Body of pancreas (tissue), 4 donors: ENCODE measurements around the gene SLC6A9. TPM values are rescaled to one million over a fixed set of nuclear protein-coding genes. Genes with fewer than 3 reads are reported as not detected.

Source experiments
- ATAC-seq: fragments of 150-250 bp; one replicate; pipeline ENCODE4 v1.9.1; 2016
- DNase-seq, 4 donors: peaks; one replicate each; pipeline ENCODE4 v3.0.0-alpha.2; 2019
- H3K27ac ChIP-seq, 4 donors: fragments of 200-600 bp; sonication (generic); 1 replicate in 3 of 4; 2 replicates in 1 of 4; pipeline versions ENCODE4 v1.5.1 to v1.6.1; 2016 to 2019; ENCODE audit warnings: mild to moderate bottlenecking in 1 of 4, mixed read lengths in 1 of 4, moderate library complexity in 1 of 4
- H3K27me3 ChIP-seq, 2 donors: fragments of 200-600 bp; sonication (generic); one replicate each; pipeline ENCODE4 v1.6.0; 2016; ENCODE audit warnings: mild to moderate bottlenecking in 1 of 2
- H3K36me3 ChIP-seq, 2 donors: fragments of 200-600 bp; sonication (generic); replicated peaks in 1 of 2; 2 replicates each; pipeline ENCODE4 v1.5.1; 2016; ENCODE audit warnings: low read depth in 2 of 2; ENCODE audit not compliant: insufficient read depth in 1 of 2
- H3K4me1 ChIP-seq: fragments of 200-600 bp; sonication (generic); one replicate; pipeline ENCODE4 v1.6.0; 2016
- H3K4me3 ChIP-seq, 2 donors: fragments of 200-600 bp; sonication (generic); 1 replicate in 1 of 2; 2 replicates in 1 of 2; pipeline ENCODE4 v1.5.1; 2016 to 2019
- H3K9me3 ChIP-seq, 3 donors: fragments of 200-600 bp; sonication (generic); 1 replicate in 2 of 3; 2 replicates in 1 of 3; pipeline ENCODE4 v1.5.1; 2016
- CTCF ChIP-seq, 7 experiments: fragments of 450-650 bp in 4 of 7; fragments of 200-600 bp in 3 of 7; sonication (generic) in 3 of 7; IDR thresholded peaks; one replicate each; pipeline ENCODE4 v1.5.1; 2016 to 2019; ENCODE audit warnings: antibody characterized with exemption in 7 of 7
- POLR2A ChIP-seq, 3 donors: fragments of 450-650 bp; IDR thresholded peaks; one replicate each; pipeline ENCODE4 v1.6.1; 2016; ENCODE audit warnings: antibody characterized with exemption in 3 of 3, mild to moderate bottlenecking in 2 of 3
- WGBS, 2 donors: methylation state at CpG; one replicate each; pipeline ENCODE4 v1.1.5; 2017; 5-methylcytosine and 5-hydroxymethylcytosine counted together
- intact Hi-C: fragments of 100-400 bp; cut with DNase I; formaldehyde crosslinking; loops from one replicate; pipeline ENCODE4 v1.15.1; 2023
- total RNA-seq, 2 donors: library from RNA; depleted of rRNA; stranded (reverse); fragments of >200 nt; gene quantifications; one replicate each; pipeline ENCODE4 v1.1.0, GENCODE V29; 2016

Gene SLC6A9
- total RNA-seq, 2 donors from 2014 or later = 2.3 to 4.6 TPM

DNA sequence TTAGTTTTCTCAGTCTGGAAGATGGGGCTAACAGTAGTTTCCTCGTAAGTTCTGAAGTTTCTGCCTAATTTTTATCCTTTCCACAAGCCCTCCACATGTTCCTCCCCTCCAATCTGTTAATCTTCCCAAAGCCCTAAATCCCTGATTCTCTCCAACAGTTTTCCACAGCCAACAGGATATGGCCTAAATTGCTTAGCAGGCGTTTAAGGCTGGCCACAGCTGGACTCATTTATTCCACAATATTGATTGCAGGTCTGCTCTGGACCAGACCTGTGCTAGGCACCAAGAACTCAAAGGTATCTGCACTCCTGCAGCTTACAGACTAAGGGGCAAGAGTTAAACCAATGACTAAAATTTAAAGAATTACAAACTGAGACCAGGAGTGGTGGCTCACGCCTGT lies 3.9 kb downstream of the SLC6A9 start:
- H3K4me3 ChIP-seq = no peak overlapping the region
- intact Hi-C loops = no loop called here
- no peak for DNase-seq
- no peaks in the 10 kb centered on the region for H3K36me3 ChIP-seq
- H3K27ac ChIP-seq = no peak overlapping the region
- no peaks in the 10 kb centered on the region for H3K27me3 ChIP-seq
- no peak for TF ChIP-seq POLR2A (IDR thresholded peaks at IDR 0.05)
- TF ChIP-seq CTCF (IDR thresholded peaks at IDR 0.05) = no peak
- H3K9me3 ChIP-seq = no peaks in the 10 kb centered on the region
- no peak for ATAC-seq
- 88% methylated on average over 3 of the region's 3 CpGs for WGBS, 2 donors
- H3K4me1 ChIP-seq = peaks cover 19% of the 10 kb centered on the region

GRCh38 chr1:44025816-44026215 lies 5.4 kb downstream of the SLC6A9 start:
- peaks cover 9% of the 10 kb centered on the region for H3K4me1 ChIP-seq
- intact Hi-C loops = no loop called here
- TF ChIP-seq POLR2A (IDR thresholded peaks at IDR 0.05) (no peak), CTCF (IDR thresholded peaks at IDR 0.05) (no peak)
- no peak overlapping the region for H3K4me3 ChIP-seq
- no peak overlapping the region for H3K27ac ChIP-seq
- DNase-seq = peak in 1 of 4 donors; percentile 8
- no peaks in the 10 kb centered on the region for H3K9me3 ChIP-seq
- H3K27me3 ChIP-seq = no peaks in the 10 kb centered on the region
- no peaks in the 10 kb centered on the region for H3K36me3 ChIP-seq
- ATAC-seq = no peak
- WGBS, 2 donors = 75 to 85% methylated on average over 3 of the region's 3 CpGs

- peak in 1 of 4 donors; percentile 1 for DNase-seq
- no peak for TF ChIP-seq CTCF (IDR thresholded peaks at IDR 0.05)
- H3K4me1 ChIP-seq = peaks cover 9% of the 10 kb centered on the region
- intact Hi-C loops = no loop called here
- no peaks in the 10 kb centered on the region for H3K9me3 ChIP-seq
- H3K36me3 ChIP-seq = no peaks in the 10 kb centered on the region
- no peak for ATAC-seq
- H3K27ac ChIP-seq = no peak overlapping the region
- H3K4me3 ChIP-seq = no peak overlapping the region
- no peaks in the 10 kb centered on the region for H3K27me3 ChIP-seq
- WGBS, 2 donors = 83 to 88% methylated on average over 12 to 13 of the region's 13 CpGs
Measured at GRCh38 chr1:44024903-44025525, 6.2 kb downstream of the SLC6A9 start.

GRCh38 chr1:44024031-44024902 lies 7.0 kb downstream of the SLC6A9 start:
- DNase-seq = peak in 1 of 4 donors; percentile 5
- Histone ChIP-seq H3K27me3 (no peaks in the 10 kb centered on the region), H3K4me1 (peaks cover 5% of the 10 kb centered on the region), H3K4me3 (no peak overlapping the region), H3K9me3 (no peaks in the 10 kb centered on the region), H3K36me3 (no peaks in the 10 kb centered on the region), H3K27ac (no peak overlapping the region)
- no peak for ATAC-seq
- TF ChIP-seq CTCF (IDR thresholded peaks at IDR 0.05) (no peak), POLR2A (IDR thresholded peaks at IDR 0.05) (no peak)
- intact Hi-C loops = no loop called here
- 88 to 89% methylated on average over 6 to 14 of the region's 14 CpGs for WGBS, 2 donors
